Uterus (tissue), 2 donors: ENCODE measurements around the gene ME3.

Source experiments
- CTCF ChIP-seq, 4 experiments: fragments of 200-600 bp in 2 of 4; fragments of 450-650 bp in 2 of 4; sonication (generic) in 2 of 4; IDR thresholded peaks; one replicate each; pipeline ENCODE4 v1.5.1; 2016 to 2019; ENCODE audit warnings: antibody characterized with exemption in 4 of 4, mild to moderate bottlenecking in 2 of 4, moderate library complexity in 1 of 4
- POLR2A ChIP-seq, 2 donors: fragments of 450-650 bp; IDR thresholded peaks; one replicate each; pipeline ENCODE4 v1.6.1; 2016; ENCODE audit warnings: antibody characterized with exemption in 2 of 2, mild to moderate bottlenecking in 1 of 2, moderate library complexity in 1 of 2

- no peak for TF ChIP-seq CTCF (IDR thresholded peaks at IDR 0.05)
- TF ChIP-seq POLR2A (IDR thresholded peaks at IDR 0.05) = no peak
These were observed 8.7 kb downstream of the ME3 start for GRCh38 chr11:86663761-86664160.
